Measurements from ENCODE around the gene RNF31.

Gene RNF31

DNA sequence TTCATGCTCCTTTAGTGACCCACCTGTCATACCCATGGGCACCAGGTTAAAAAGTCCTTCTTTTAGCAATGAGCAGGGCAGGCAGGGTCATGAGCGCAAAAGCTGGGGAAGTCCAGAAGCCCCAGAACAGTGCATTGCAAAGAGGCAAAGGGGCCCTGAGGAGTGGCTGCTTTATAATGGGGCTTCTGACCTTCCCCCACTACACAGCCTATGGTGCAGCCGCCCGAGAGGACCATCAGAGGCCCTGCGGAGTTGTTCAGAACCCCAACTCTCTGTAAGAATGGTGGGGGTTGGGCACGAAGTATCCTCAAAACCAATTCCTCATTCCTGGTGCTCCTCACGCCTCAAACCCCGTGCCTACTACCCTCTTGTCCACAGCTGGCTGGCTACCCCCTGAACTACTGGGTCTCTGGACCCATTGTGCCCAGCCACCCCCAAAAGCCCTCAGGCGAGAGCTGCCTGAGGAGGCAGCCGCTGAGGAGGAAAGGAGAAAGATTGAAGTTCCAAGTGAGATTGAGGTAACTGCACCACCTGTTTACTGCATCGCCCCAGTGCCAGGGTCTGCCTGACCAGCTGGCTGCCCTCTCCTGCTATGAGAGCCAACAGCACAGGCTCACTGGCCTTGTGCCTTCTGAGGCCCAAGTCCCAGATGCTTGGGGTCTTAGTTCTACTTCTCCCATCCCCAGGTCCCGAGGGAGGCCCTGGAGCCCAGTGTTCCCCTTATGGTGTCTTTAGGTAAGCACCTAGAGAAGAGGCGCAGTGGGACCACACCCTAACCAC lies 31.3 kb downstream of the RNF31 start:
- H3K23ac ChIP-seq (ENCODE audit: low read depth, low read length, poor library complexity), result peak overlapping the region; percentile 43
- no peak overlapping the region for H3K18ac ChIP-seq (ENCODE audit: low read length)
- no peak overlapping the region for H2AK5ac ChIP-seq (ENCODE audit: low read depth, low read length)
- H3K9ac ChIP-seq (ENCODE audit: low read depth, low read length, poor library complexity), result no peak overlapping the region
- no peak overlapping the region for H2BK15ac ChIP-seq (ENCODE audit: low read length)
- H4K8ac ChIP-seq (ENCODE audit: low read depth, low read length), result no peak overlapping the region
- H3K27ac ChIP-seq (replicated peaks; ENCODE audit: low read length), result no peak overlapping the region
- no peak for DNase-seq (ENCODE audit: low spot score)
- peaks cover 5% of the 10 kb centered on the region for H3K79me1 ChIP-seq (ENCODE audit: low read depth, low read length)
- no peak overlapping the region for H3K4me3 ChIP-seq (ENCODE audit: low read length in 2 of 2)
- H2BK5ac ChIP-seq (ENCODE audit: low read length), result peak overlapping the region; percentile 66
- no peaks in the 10 kb centered on the region for H3K27me3 ChIP-seq (ENCODE audit: control insufficient read depth in 3 of 3, insufficient read depth in 3 of 3, low read depth in 1 of 3, low read length in 3 of 3)
- H3K9me3 ChIP-seq (replicated peaks in 1 of 2; ENCODE audit: control insufficient read depth in 2 of 2, insufficient read depth in 1 of 2, low read depth in 1 of 2, low read length in 2 of 2), result no peaks in the 10 kb centered on the region
- no peak overlapping the region for H2BK12ac ChIP-seq (ENCODE audit: low read length)
- no peak overlapping the region for H3K4ac ChIP-seq (ENCODE audit: low read length)
- H3K4me2 ChIP-seq (ENCODE audit: insufficient read depth, low read length, poor library complexity, severe bottlenecking), result no peak overlapping the region
- H3K36me3 ChIP-seq (replicated peaks in 1 of 2; ENCODE audit: control insufficient read depth in 2 of 2, insufficient read depth in 2 of 2, low read length in 2 of 2), result peaks cover 65 to 69% of the 10 kb centered on the region in 2 donors
- no peak overlapping the region for H2AFZ ChIP-seq (ENCODE audit: low read length)
- no peak overlapping the region for H3K14ac ChIP-seq (ENCODE audit: low read length)
- no CpG with 5 or more reads among the region's 12 CpGs for WGBS, 2 donors (ENCODE audit: extremely low coverage in 2 of 2, insufficient read length in 2 of 2, insufficient replicate concordance in 1 of 2)
- no peaks in the 10 kb centered on the region for H3K4me1 ChIP-seq (ENCODE audit: control insufficient read depth in 2 of 2, insufficient read depth in 1 of 2, low read depth in 1 of 2, low read length in 2 of 2)
- H4K91ac ChIP-seq (ENCODE audit: low read depth, low read length, poor library complexity), result no peak overlapping the region
- no peak overlapping the region for H2BK120ac ChIP-seq (ENCODE audit: low read depth, low read length)

DNA sequence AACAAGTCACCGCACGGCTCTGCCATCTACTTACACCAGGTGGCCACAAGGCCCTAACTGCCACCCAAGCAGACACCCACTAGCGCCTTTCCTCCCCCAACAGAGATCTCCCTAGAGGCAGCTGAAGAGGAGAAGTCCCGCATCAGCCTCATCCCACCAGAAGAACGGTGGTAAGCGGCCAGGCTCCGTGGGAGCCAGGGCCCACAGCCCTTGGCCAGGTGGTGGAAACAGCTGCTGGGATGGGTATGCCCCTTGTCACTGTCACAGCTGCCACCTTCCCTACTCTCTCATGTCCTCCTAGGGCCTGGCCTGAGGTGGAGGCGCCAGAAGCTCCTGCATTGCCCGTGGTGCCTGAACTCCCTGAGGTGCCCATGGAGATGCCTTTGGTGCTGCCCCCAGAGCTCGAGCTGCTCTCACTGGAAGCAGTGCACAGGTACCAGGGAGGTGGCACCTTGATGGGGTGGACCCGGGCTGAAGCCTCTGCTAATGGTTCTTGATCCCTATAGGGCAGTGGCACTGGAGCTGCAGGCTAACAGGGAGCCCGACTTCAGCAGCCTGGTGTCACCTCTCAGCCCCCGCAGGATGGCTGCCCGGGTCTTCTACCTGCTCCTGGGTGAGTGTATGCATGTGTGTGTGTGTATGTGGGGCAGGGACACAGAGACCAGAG lies 32.1 kb downstream of the RNF31 start:
- no peaks in the 10 kb centered on the region for H3K4me1 ChIP-seq (ENCODE audit: control insufficient read depth in 2 of 2, insufficient read depth in 1 of 2, low read depth in 1 of 2, low read length in 2 of 2)
- H2AFZ ChIP-seq (ENCODE audit: low read length), result no peak overlapping the region
- no peak overlapping the region for H4K8ac ChIP-seq (ENCODE audit: low read depth, low read length)
- H3K79me1 ChIP-seq (ENCODE audit: low read depth, low read length), result peaks cover 5% of the 10 kb centered on the region
- H2BK120ac ChIP-seq (ENCODE audit: low read depth, low read length), result no peak overlapping the region
- WGBS, 2 donors (ENCODE audit: extremely low coverage in 2 of 2, insufficient read length in 2 of 2, insufficient replicate concordance in 1 of 2), result no CpG with 5 or more reads among the region's 14 CpGs
- H2AK5ac ChIP-seq (ENCODE audit: low read depth, low read length), result no peak overlapping the region
- H3K23ac ChIP-seq (ENCODE audit: low read depth, low read length, poor library complexity), result no peak overlapping the region
- H3K9ac ChIP-seq (ENCODE audit: low read depth, low read length, poor library complexity), result no peak overlapping the region
- DNase-seq (ENCODE audit: low spot score), result no peak
- H4K91ac ChIP-seq (ENCODE audit: low read depth, low read length, poor library complexity), result no peak overlapping the region
- no peak overlapping the region for H3K27ac ChIP-seq (replicated peaks; ENCODE audit: low read length)
- no peak overlapping the region for H3K14ac ChIP-seq (ENCODE audit: low read length)
- H2BK5ac ChIP-seq (ENCODE audit: low read length), result peak overlapping the region; percentile 66
- no peak overlapping the region for H2BK15ac ChIP-seq (ENCODE audit: low read length)
- H3K4me3 ChIP-seq (ENCODE audit: low read length in 2 of 2), result no peak overlapping the region
- H3K4ac ChIP-seq (ENCODE audit: low read length), result no peak overlapping the region
- H3K9me3 ChIP-seq (replicated peaks in 1 of 2; ENCODE audit: control insufficient read depth in 2 of 2, insufficient read depth in 1 of 2, low read depth in 1 of 2, low read length in 2 of 2), result no peaks in the 10 kb centered on the region
- H3K36me3 ChIP-seq (replicated peaks in 1 of 2; ENCODE audit: control insufficient read depth in 2 of 2, insufficient read depth in 2 of 2, low read length in 2 of 2), result peaks cover 71 to 73% of the 10 kb centered on the region in 2 donors
- no peak overlapping the region for H2BK12ac ChIP-seq (ENCODE audit: low read length)
- no peaks in the 10 kb centered on the region for H3K27me3 ChIP-seq (ENCODE audit: control insufficient read depth in 3 of 3, insufficient read depth in 3 of 3, low read depth in 1 of 3, low read length in 3 of 3)
- H3K4me2 ChIP-seq (ENCODE audit: insufficient read depth, low read length, poor library complexity, severe bottlenecking), result no peak overlapping the region
- H3K18ac ChIP-seq (ENCODE audit: low read length), result no peak overlapping the region

DNA sequence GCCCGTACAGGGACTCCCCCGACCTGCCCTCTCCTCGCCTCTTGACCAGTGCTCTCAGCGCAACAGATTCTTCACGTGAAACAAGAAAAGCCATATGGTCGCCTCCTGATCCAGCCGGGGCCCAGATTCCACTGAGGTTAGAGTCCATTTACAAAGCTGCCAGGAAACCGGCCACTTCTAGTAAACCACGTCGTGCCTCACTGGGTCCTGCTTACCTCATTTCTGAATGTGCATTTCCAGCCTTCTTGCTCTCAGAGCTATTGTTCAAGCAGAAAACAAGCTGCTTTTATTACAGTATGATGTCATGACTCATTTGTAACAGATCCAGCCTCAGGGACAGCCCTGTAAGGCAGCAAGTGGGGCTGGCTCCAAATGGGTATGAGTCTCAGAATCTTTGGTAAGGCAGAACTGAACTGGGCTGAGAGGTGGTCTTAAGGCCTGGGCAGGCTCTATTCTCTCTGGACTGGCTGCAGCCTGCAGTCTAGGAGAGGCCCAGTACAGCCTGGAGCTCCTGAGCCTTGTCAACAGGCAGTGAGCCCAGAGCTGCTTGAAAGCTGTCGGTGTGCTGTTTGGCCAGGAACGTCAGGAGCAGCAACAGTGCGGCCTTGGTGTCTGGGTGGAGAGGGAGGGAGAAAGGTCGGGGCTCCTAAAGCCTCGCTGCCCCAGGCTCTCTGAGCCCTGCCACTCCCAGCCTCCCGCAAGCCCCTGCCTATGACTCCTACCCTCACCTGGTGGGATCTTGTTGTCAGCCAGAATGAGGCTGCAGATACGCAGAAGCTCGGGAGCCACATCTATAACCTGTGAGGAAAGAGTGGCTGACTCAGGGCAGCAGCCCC lies 32.9 kb downstream of the RNF31 start:
- H3K36me3 ChIP-seq (replicated peaks in 1 of 2; ENCODE audit: control insufficient read depth in 2 of 2, insufficient read depth in 2 of 2, low read length in 2 of 2), result peaks cover 76 to 80% of the 10 kb centered on the region in 2 donors
- no peak overlapping the region for H2BK15ac ChIP-seq (ENCODE audit: low read length)
- H3K14ac ChIP-seq (ENCODE audit: low read length), result no peak overlapping the region
- H4K91ac ChIP-seq (ENCODE audit: low read depth, low read length, poor library complexity), result no peak overlapping the region
- no peak overlapping the region for H3K18ac ChIP-seq (ENCODE audit: low read length)
- no peak overlapping the region for H2BK120ac ChIP-seq (ENCODE audit: low read depth, low read length)
- H3K9ac ChIP-seq (ENCODE audit: low read depth, low read length, poor library complexity), result peak overlapping the region; percentile 60
- H3K4me2 ChIP-seq (ENCODE audit: insufficient read depth, low read length, poor library complexity, severe bottlenecking), result no peak overlapping the region
- peaks cover 5% of the 10 kb centered on the region for H3K79me1 ChIP-seq (ENCODE audit: low read depth, low read length)
- no peaks in the 10 kb centered on the region for H3K27me3 ChIP-seq (ENCODE audit: control insufficient read depth in 3 of 3, insufficient read depth in 3 of 3, low read depth in 1 of 3, low read length in 3 of 3)
- no peak overlapping the region for H3K23ac ChIP-seq (ENCODE audit: low read depth, low read length, poor library complexity)
- H4K8ac ChIP-seq (ENCODE audit: low read depth, low read length), result peak overlapping the region; percentile 17
- H3K9me3 ChIP-seq (replicated peaks in 1 of 2; ENCODE audit: control insufficient read depth in 2 of 2, insufficient read depth in 1 of 2, low read depth in 1 of 2, low read length in 2 of 2), result no peaks in the 10 kb centered on the region
- H2BK12ac ChIP-seq (ENCODE audit: low read length), result no peak overlapping the region
- no peak overlapping the region for H2AFZ ChIP-seq (ENCODE audit: low read length)
- H3K4ac ChIP-seq (ENCODE audit: low read length), result no peak overlapping the region
- no peak overlapping the region for H3K27ac ChIP-seq (replicated peaks; ENCODE audit: low read length)
- H3K4me3 ChIP-seq (ENCODE audit: low read length in 2 of 2), result no peak overlapping the region
- peak overlapping the region; percentile 66 for H2BK5ac ChIP-seq (ENCODE audit: low read length)
- no CpG with 5 or more reads among the region's 18 CpGs for WGBS, 2 donors (ENCODE audit: extremely low coverage in 2 of 2, insufficient read length in 2 of 2, insufficient replicate concordance in 1 of 2)
- no peak overlapping the region for H2AK5ac ChIP-seq (ENCODE audit: low read depth, low read length)
- DNase-seq (ENCODE audit: low spot score), result no peak
- H3K4me1 ChIP-seq (ENCODE audit: control insufficient read depth in 2 of 2, insufficient read depth in 1 of 2, low read depth in 1 of 2, low read length in 2 of 2), result no peaks in the 10 kb centered on the region

All from neuronal stem cell (in vitro differentiated cells).